Osteoblast (primary cell): Measurements from ENCODE around the gene NRG2. TPM values are rescaled to one million over a fixed set of nuclear protein-coding genes. Genes with fewer than 3 reads are reported as not detected.

Experiments used
- DNase-seq: peaks from one replicate; pipeline ENCODE4 v3.0.0; 2011; ENCODE audit warnings: low spot score, mixed read lengths; ENCODE audit not compliant: insufficient read length; ENCODE audit errors: missing footprints
- H2AFZ ChIP-seq: 2 replicates; pipeline ENCODE4 v1.6.0; 2011; ENCODE audit warnings: mild to moderate bottlenecking, low read length
- H3K27ac ChIP-seq: 2 replicates; pipeline ENCODE4 v1.5.1; 2011; ENCODE audit warnings: mild to moderate bottlenecking, low read depth, low read length, moderate library complexity
- H3K27me3 ChIP-seq: 2 replicates; pipeline ENCODE4 v1.6.0; 2012; ENCODE audit warnings: mild to moderate bottlenecking, control low read depth, inconsistent platforms, low read length, moderate library complexity; ENCODE audit not compliant: insufficient read depth
- H3K36me3 ChIP-seq: 2 replicates; pipeline ENCODE4 v1.5.1; 2011; ENCODE audit warnings: mild to moderate bottlenecking, low read length, control low read depth, moderate library complexity; ENCODE audit not compliant: insufficient read depth
- H3K4me1 ChIP-seq: 2 replicates; pipeline ENCODE4 v1.5.1; 2011; ENCODE audit warnings: mild to moderate bottlenecking, low read length, control low read depth, moderate library complexity; ENCODE audit not compliant: insufficient read depth
- H3K4me2 ChIP-seq: 2 replicates; pipeline ENCODE4 v1.6.0; 2011; ENCODE audit warnings: mild to moderate bottlenecking, low read length; ENCODE audit not compliant: insufficient read depth
- H3K4me3 ChIP-seq: fragments of 200-600 bp; sonication (generic); 3 replicates; pipeline ENCODE4 v1.5.1; 2012; ENCODE audit warnings: mild to moderate bottlenecking, low read length, inconsistent platforms; ENCODE audit not compliant: insufficient read depth
- H3K79me2 ChIP-seq: 2 replicates; pipeline ENCODE4 v1.6.0; 2012; ENCODE audit warnings: mild to moderate bottlenecking, low read length, control low read depth, inconsistent platforms; ENCODE audit not compliant: insufficient read depth
- H3K9me3 ChIP-seq: 2 replicates; pipeline ENCODE4 v1.5.1; 2011; ENCODE audit warnings: low read depth, low read length, control low read depth
- H4K20me1 ChIP-seq: 2 replicates; pipeline ENCODE4 v1.6.0; 2012; ENCODE audit warnings: mild to moderate bottlenecking, low read length, control low read depth; ENCODE audit not compliant: insufficient read depth
- total RNA-seq: library from RNA; depleted of rRNA; stranded (reverse); fragments of >200 nt; gene quantifications from 2 replicates; pipeline ENCODE4 v1.2.3, GENCODE V29; 2012
- TF ChIP-seq, protein P1 (sequence below): IDR thresholded peaks from 2 replicates; pipeline ENCODE4 v1.5.1; 2011; ENCODE audit warnings: mild to moderate bottlenecking, low read depth, low read length, moderate library complexity; ENCODE audit errors: extremely low read depth

NRG2 gene
- total RNA-seq, 1 donor: 0.72 TPM

DNA sequence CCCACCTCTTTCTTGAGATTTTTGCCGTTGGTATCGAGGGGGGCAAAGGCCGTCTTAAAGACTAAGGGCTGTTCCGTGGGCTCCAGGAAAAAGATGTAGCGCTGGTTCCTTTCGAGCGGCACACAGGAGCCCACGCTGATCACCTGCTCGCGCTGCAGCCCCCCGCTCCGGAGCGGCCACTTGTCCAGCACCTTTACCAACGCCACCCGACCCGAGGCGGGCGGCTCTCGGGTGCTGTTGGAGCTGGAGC, 781 bp downstream of the NRG2 start:
- peak overlapping the region; percentile 87 for H3K4me2 ChIP-seq
- TF ChIP-seq, protein P1, sequence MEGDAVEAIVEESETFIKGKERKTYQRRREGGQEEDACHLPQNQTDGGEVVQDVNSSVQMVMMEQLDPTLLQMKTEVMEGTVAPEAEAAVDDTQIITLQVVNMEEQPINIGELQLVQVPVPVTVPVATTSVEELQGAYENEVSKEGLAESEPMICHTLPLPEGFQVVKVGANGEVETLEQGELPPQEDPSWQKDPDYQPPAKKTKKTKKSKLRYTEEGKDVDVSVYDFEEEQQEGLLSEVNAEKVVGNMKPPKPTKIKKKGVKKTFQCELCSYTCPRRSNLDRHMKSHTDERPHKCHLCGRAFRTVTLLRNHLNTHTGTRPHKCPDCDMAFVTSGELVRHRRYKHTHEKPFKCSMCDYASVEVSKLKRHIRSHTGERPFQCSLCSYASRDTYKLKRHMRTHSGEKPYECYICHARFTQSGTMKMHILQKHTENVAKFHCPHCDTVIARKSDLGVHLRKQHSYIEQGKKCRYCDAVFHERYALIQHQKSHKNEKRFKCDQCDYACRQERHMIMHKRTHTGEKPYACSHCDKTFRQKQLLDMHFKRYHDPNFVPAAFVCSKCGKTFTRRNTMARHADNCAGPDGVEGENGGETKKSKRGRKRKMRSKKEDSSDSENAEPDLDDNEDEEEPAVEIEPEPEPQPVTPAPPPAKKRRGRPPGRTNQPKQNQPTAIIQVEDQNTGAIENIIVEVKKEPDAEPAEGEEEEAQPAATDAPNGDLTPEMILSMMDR: no peak
- no peaks in the 10 kb centered on the region for H3K79me2 ChIP-seq
- H3K36me3 ChIP-seq: no peaks in the 10 kb centered on the region
- peak overlapping the region; percentile 91 for H2AFZ ChIP-seq
- peak overlapping the region; percentile 75 for H3K4me3 ChIP-seq
- no peak overlapping the region for H3K27ac ChIP-seq
- DNase-seq: no peak
- no peaks in the 10 kb centered on the region for H4K20me1 ChIP-seq
- no peaks in the 10 kb centered on the region for H3K9me3 ChIP-seq
- peaks cover 23% of the 10 kb centered on the region for H3K27me3 ChIP-seq
- H3K4me1 ChIP-seq: peaks cover 19% of the 10 kb centered on the region

DNA sequence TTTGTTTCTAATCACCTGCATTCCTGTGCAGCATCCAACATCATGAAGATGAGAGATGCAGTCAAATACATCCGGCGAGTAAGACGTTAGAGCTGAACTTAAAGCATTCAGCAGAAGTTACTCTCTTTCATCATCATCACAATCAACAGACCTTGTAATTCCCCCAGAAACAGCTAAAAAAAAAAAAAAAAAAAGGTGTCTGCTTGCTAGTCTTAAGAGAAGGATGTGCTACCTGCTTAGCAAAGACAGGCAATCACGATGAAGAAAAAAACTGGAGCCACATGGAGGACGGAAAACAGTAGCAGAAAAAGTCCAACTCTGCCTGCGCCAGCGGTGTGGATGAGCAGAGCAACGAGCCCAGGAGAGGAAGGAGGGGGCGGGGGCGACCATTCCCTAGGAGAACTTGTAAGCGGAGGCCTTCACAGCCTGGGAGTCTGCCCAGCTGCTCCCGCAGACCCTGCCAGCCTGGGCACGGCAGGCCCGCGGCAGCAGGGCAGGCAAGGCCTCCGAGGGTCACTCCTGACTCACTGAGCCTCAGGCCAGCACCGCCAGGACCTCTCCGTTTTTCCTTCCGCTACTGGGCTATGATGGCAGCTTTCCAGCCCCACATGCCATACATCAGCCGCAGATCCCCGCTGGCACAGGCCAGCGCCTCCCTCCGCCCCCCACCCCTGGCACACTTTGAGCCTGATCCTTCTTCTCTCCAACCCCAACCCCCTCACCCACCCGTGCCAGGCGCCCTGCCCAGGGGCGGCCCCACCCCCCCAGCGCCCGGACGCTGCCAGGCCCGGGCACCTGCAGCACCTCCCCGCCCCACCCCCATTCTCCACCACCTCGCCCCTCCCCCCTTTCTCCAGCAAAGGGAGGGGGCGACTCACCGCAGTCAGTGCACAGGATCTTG, 1.4 kb downstream of the NRG2 start:
- TF ChIP-seq, protein P1: no peak
- H3K27ac ChIP-seq: peak overlapping the region; percentile 43
- peak overlapping the region; percentile 82 for H2AFZ ChIP-seq
- peak overlapping the region; percentile 75 for H3K4me3 ChIP-seq
- DNase-seq: peak; percentile 91
- no peaks in the 10 kb centered on the region for H3K79me2 ChIP-seq
- H3K9me3 ChIP-seq: no peaks in the 10 kb centered on the region
- peak overlapping the region; percentile 87 for H3K4me2 ChIP-seq
- H4K20me1 ChIP-seq: no peaks in the 10 kb centered on the region
- H3K4me1 ChIP-seq: peaks cover 19% of the 10 kb centered on the region
- no peaks in the 10 kb centered on the region for H3K36me3 ChIP-seq
- H3K27me3 ChIP-seq: peaks cover 20% of the 10 kb centered on the region

DNA sequence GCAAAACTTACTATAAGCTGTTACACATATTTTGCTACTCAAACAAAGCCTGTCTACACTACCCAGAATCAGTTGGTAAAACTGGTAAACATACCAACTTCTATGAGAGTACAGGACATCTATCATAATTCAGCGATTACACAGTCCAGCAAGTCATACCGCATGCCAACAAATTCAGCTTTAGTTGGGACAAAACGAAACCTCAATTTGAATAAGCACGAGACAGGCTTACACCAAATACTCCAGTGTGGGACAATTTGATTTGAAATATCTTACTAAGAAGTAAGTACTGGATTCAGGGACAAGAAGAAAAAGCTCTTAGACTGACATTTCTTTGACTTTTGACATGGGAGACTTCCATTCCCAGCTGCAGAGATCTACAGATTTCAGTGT, 2.0 kb downstream of the NRG2 start:
- peaks cover 20% of the 10 kb centered on the region for H3K27me3 ChIP-seq
- no peaks in the 10 kb centered on the region for H3K36me3 ChIP-seq
- H3K79me2 ChIP-seq: no peaks in the 10 kb centered on the region
- TF ChIP-seq, protein P1: no peak
- H3K4me3 ChIP-seq: peak overlapping the region; percentile 75
- DNase-seq: peak; percentile 52
- H4K20me1 ChIP-seq: no peaks in the 10 kb centered on the region
- H3K4me2 ChIP-seq: peak overlapping the region; percentile 87
- no peaks in the 10 kb centered on the region for H3K9me3 ChIP-seq
- H2AFZ ChIP-seq: no peak overlapping the region
- no peak overlapping the region for H3K27ac ChIP-seq
- H3K4me1 ChIP-seq: peaks cover 19% of the 10 kb centered on the region

DNA sequence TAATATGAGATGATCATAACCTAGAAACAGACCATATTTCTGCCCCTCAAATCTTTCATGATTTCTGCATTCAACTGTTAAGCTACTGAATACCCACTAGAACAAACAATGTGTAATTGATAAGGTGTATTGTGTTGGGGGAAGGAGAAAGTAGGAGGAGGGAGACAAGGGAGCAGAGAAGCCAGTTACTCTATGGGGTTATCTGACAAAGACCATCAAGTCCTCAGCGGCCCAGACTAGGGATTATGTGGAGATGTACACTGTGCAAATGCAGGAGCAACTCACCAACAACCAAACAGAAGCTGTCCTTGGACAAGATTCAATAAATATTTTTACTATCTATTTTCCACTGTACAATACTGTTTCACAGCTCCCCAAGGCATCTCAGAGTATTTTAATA, 2.7 kb downstream of the NRG2 start:
- Histone ChIP-seq H3K27ac (no peak overlapping the region), H3K4me2 (no peak overlapping the region), H2AFZ (no peak overlapping the region), H3K36me3 (no peaks in the 10 kb centered on the region), H4K20me1 (no peaks in the 10 kb centered on the region), H3K4me3 (no peak overlapping the region), H3K9me3 (no peaks in the 10 kb centered on the region), H3K4me1 (peaks cover 19% of the 10 kb centered on the region), H3K79me2 (no peaks in the 10 kb centered on the region), H3K27me3 (peaks cover 16% of the 10 kb centered on the region)
- TF ChIP-seq, protein P1: no peak
- DNase-seq: no peak
